Panc1 (cell line): Measurements from ENCODE around the gene EYA2. TPM values are rescaled to one million over a fixed set of nuclear protein-coding genes. Genes with fewer than 3 reads are reported as not detected.
"Not testable (repeated sequence)": the region's sequence is repeated elsewhere in the genome, so short reads cannot be mapped to it uniquely, and the experiment has no call there.

ENCODE experiments used
- ATAC-seq: fragments of 200-7000 bp; cut with Tn5 transposase; 2 replicates; pipeline ENCODE4 v1.9.1; 2020; ENCODE audit warnings: mild to moderate bottlenecking, moderate library complexity
- BruUV-seq: library from RNA; stranded (reverse); fragments of 400-500 nt; replicated peaks from 2 replicates; lab custom pipeline; 2021; lab: Mats Ljungman, UMichigan
- CTCF ChIA-PET: fragments of 300-600 bp; sonication (Branson Sonifier 250); formaldehyde crosslinking; loops from one replicate; lab custom pipeline; 2022; ENCODE audit warnings: antibody characterized with exemption; lab: Charles Lee
- POLR2A ChIA-PET: fragments of 300-600 bp; sonication (Branson Sonifier 250); formaldehyde crosslinking; loops from one replicate; lab custom pipeline; 2022; ENCODE audit warnings: antibody characterized with exemption; lab: Charles Lee
- DNase-seq: peaks from one replicate; pipeline ENCODE4 v3.0.0-alpha.2; 2010; ENCODE audit warnings: low read depth, low spot score
- H3K27ac ChIP-seq: 2 replicates; pipeline ENCODE4 v1.5.1; 2011; ENCODE audit warnings: mild to moderate bottlenecking, low read length, inconsistent platforms
- H3K27me3 ChIP-seq: fragments of 200-500 bp; sonication (Bioruptor generic); 2 replicates; pipeline ENCODE4 v1.6.0; 2014; ENCODE audit warnings: low read length, inconsistent platforms; ENCODE audit not compliant: control insufficient read depth, insufficient read depth
- H3K36me3 ChIP-seq: fragments of 200-500 bp; sonication (Bioruptor generic); 2 replicates; pipeline ENCODE4 v1.5.1; 2014; ENCODE audit warnings: inconsistent platforms, mild to moderate bottlenecking, low read length, moderate library complexity; ENCODE audit not compliant: control insufficient read depth, insufficient read depth
- H3K4me1 ChIP-seq: 2 replicates; pipeline ENCODE4 v1.5.1; 2011; ENCODE audit warnings: inconsistent platforms, mild to moderate bottlenecking, low read length, moderate library complexity; ENCODE audit not compliant: control insufficient read depth, insufficient read depth
- H3K4me3 ChIP-seq, 2 experiments: 2 replicates each; pipeline ENCODE4 v1.5.1; 2011 to 2012; ENCODE audit warnings: low read depth in 2 of 2, low read length in 2 of 2, mild to moderate bottlenecking in 2 of 2, inconsistent platforms in 1 of 2, moderate library complexity in 1 of 2
- H3K9me3 ChIP-seq: fragments of 200-500 bp; sonication (Bioruptor generic); 2 replicates; pipeline ENCODE4 v1.5.1; 2014; ENCODE audit warnings: low read depth, mild to moderate bottlenecking, inconsistent platforms, low read length, moderate library complexity; ENCODE audit not compliant: control insufficient read depth, insufficient read depth
- CTCF ChIP-seq: fragments of 450-650 bp; IDR thresholded peaks from 2 replicates; pipeline ENCODE4 v1.5.1; 2017; ENCODE audit warnings: mild to moderate bottlenecking
- POLR2AphosphoS5 ChIP-seq: IDR thresholded peaks from 2 replicates; pipeline ENCODE4 v1.6.1; 2012; ENCODE audit warnings: mild to moderate bottlenecking, low read depth, low read length, moderate library complexity
- REST ChIP-seq, 2 experiments: IDR thresholded peaks; 2 replicates each; pipeline ENCODE4 v1.6.1; 2011 to 2012; ENCODE audit warnings: low read depth in 2 of 2, control low read depth in 1 of 2, low read length in 1 of 2, mild to moderate bottlenecking in 1 of 2, moderate library complexity in 1 of 2; ENCODE audit not compliant: insufficient read depth in 1 of 2
- SIN3A ChIP-seq: IDR thresholded peaks from 2 replicates; pipeline ENCODE4 v1.6.1; 2012; ENCODE audit warnings: low read depth, mild to moderate bottlenecking, low read length, moderate library complexity, borderline replicate concordance; ENCODE audit not compliant: insufficient read depth
- TCF7L2 ChIP-seq: IDR thresholded peaks from 2 replicates; pipeline ENCODE4 v1.6.1; 2011; ENCODE audit warnings: mild to moderate bottlenecking, low read depth, low read length, inconsistent platforms
- in situ Hi-C: cut with HindIII; loops from 2 replicates; pipeline ENCODE4 v1.10.0; 2016; ENCODE audit warnings: low sequenced_read_pairs, low pct_unique_long_range_greater_than_20kb
- intact Hi-C: fragments of 100-400 bp; cut with micrococcal nuclease; formaldehyde crosslinking; loops from one replicate; pipeline ENCODE4 v1.10.0; 2022; ENCODE audit not compliant: unreplicated experiment
- total RNA-seq: library from RNA; stranded (reverse); gene quantifications from one replicate; pipeline ENCODE4 v1.2.1, GENCODE V29; 2021; ENCODE audit not compliant: unreplicated experiment

EYA2 gene
- total RNA-seq, 1 experiment from 2014 or later, result 1.9 TPM

DNA sequence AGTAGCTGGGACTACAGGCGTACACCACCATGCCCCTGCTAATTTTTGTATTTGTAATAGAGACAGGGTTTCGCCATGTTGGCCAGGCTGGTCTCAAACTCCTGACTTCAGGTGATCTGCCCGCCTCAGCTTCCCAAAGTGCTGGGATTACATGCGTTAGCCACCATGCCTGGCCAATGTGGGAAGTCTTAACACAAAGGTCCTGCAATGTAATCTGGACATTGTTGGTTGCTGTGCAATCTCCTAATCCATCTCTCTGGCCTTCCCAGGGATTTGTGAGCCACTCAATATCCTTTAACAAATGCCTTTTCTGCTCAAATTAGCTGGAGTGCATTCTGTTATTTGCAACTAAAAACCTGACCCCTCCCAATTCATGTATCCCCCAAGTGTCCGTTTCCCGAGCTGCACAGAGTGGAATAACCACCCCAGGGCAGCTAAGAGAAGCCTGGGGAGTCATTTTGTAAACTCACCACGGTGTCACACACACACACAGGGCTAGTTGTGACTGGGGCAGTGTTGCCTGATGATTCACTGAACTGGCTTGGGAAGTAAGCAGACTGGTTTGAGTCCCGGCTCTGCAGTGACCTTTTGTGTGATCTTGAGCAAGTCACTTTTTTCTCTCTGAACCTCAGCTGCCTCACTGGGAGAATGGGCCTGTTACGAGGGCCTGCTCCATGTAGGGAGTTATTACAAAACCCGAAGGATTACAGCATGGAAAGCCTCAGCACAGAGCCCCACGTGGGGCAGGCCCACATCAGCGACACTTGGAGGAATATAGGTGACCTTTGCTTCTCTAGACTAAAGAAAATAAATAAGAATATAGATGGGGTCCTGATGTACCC is 309.6 kb downstream of the EYA2 start:
- intact Hi-C loops (loop anchor here (10.0 kb wide), 1 partner anchor 421 kb away; no protein-coding TSS in a partner anchor), in situ Hi-C loops (no loop called here)
- no peaks in the 10 kb centered on the region for H3K27me3 ChIP-seq
- H3K4me3 ChIP-seq, result no peak overlapping the region
- POLR2A ChIA-PET, result interaction anchor here (0.8 kb wide), 1 partner anchor 10 kb away, joined by 7 read pairs; no protein-coding TSS in a partner anchor
- BruUV-seq, result no TSS peak
- DNase-seq (no peak), ATAC-seq (no peak)
- H3K4me1 ChIP-seq, result 0 out of 2 replicates have a peak, but pooled peaks cover 4% of the 10 kb centered on the region
- no peaks in the 10 kb centered on the region for H3K36me3 ChIP-seq
- TF ChIP-seq POLR2AphosphoS5, result no peak
- no peak for TF ChIP-seq TCF7L2
- no peak for TF ChIP-seq REST (IDR thresholded peaks at IDR 0.05; ENCODE audit: insufficient read depth in 1 of 2, low read depth in 2 of 2, low read length in 1 of 2)
- no peak for TF ChIP-seq SIN3A
- TF ChIP-seq CTCF, result no peak
- no peak overlapping the region for H3K27ac ChIP-seq
- H3K9me3 ChIP-seq, result no peaks in the 10 kb centered on the region
- CTCF ChIA-PET, result interaction anchor here (0.7 kb wide), 1 partner anchor 434 kb away, joined by 4 read pairs; no protein-coding TSS in a partner anchor

DNA sequence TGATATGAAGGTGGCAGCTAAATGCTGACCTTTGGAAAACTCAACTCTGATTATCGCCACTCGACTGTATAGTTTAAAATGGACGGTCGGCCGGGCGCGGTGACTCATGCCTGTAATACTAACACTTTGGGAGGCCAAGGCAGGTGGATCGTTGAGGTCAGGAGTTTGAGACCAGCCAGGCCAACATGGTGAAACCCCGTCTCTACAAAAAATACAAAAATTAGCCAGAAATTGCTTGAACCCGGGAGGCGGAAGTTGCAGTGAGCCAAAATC is 310.1 kb downstream of the EYA2 start:
- H3K36me3 ChIP-seq, POLR2A ChIA-PET, H3K9me3 ChIP-seq, ATAC-seq, in situ Hi-C loops, H3K4me3 ChIP-seq, BruUV-seq, H3K27ac ChIP-seq, H3K27me3 ChIP-seq, H3K4me1 ChIP-seq, DNase-seq: not testable (repeated sequence)
- CTCF ChIA-PET, result interaction anchor here (1.8 kb wide), 1 partner anchor 179 kb away, joined by 31 read pairs; no protein-coding TSS in a partner anchor
- intact Hi-C loops, result loop anchor here (10.0 kb wide), 1 partner anchor 420 kb away; no protein-coding TSS in a partner anchor
